A549 treated with AZD9567 at 1 μM for 4 hours (cell line): ENCODE results near the gene ASB10. TPM values are rescaled to one million over a fixed set of nuclear protein-coding genes. Genes with fewer than 3 reads are reported as not detected.

Experiments
- total RNA-seq: library from RNA; stranded (reverse); fragments of 200-300 nt; extraction: Qiagen RNA extraction; gene quantifications from 5 replicates; pipeline ENCODE4 v1.2.3, GENCODE V29; 2022; ENCODE audit not compliant: insufficient read depth

Gene ASB10
- not detected in 5 replicates for total RNA-seq

DNA sequence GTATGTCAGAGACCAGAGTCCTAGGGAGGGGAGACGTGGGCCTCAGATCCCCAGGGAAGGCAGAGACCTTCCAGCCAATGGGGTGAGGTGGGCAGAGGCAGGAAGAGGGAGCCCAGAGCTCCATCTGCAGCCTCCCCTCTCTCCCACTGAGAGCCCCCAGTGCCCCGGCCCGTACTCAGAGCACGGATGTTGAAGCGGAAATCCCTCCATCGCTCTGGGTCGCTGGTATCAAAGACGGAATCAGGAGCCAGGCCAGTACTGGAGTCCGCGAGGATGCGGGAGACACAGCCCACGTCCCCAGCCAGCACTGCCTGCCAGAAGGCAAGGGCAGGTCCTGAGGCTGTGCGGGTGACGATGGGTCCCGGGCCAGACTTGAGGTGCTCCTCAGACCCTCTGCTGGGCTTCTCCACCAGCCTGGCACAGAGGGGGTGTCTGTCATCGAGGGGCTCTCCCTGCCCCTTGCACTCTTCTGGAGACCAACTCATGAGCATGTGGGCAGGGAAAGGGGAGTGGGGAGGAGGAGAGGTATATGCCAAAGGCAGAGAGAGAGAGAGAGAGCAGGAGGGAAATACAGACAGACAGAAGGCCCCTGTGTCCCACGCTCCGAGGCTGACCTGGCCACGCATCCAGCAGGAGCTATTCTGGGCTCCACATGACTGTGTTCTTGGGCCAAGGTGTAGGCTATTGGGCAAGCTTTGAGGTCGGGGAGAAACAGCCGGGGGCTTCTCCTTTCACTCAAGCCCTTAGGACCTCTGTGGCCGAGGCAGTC, at the start of gene ASB10:
Gene ASB10, minus strand, starts transcription at position 611 of the 769 bp plus-strand sequence. Its CDS starts 120 bp downstream, at position 491.

GRCh38 chr7:151232091-151232916, 45.3 kb upstream of the ASB10 start, which contains the start of gene CHPF2:
CHPF2 (plus strand) TSS chr7:151232483; CDS start chr7:151234012, 1,529 bp downstream.

GRCh38 chr7:151226875-151227782, 40.1 kb upstream of the ASB10 start, which contains the start of gene ABCF2:
ABCF2 (minus strand) TSS chr7:151227205; CDS start chr7:151226458, 747 bp downstream.

DNA sequence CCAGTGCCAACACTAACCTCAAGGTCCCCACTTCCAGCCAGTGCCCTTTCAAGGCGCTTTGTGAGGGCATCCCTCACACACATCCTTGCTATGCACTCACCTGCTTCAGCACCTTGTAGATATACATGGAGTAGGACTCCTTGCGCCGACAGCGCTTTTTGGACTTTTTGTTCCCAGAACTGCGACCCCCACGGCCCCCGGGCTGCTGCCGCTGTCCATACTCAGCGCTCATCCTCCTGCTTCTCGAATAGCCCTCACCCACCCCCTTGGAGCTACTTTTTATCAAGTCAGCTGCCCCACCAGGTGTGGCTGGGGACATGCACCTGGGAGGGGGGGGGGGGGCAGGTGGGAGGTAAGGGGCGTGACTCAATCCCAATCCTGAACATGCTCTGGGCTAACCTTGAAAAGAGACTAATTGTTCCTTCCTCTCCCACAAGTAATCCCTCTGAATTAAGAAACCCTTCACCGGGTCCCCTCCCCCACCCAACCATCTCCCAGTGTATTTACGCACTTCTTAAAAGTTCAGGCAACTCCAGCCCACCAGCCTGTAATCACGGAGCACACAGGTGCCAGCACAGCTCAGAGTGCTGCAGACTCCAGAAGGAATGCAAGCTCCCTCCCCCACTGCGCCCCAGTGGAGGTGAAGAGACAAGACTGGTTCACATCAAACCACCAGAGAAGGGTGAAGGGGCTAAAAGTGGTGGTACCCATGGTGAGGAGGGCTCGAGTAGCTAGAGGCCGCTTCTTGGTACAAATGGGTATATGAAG, 23.2 kb upstream of the ASB10 start, which contains the start of gene H2BK1:
Gene H2BK1, minus strand, starts transcription at position 402 of the 768 bp plus-strand sequence. Its CDS starts 170 bp downstream, at position 232.

DNA sequence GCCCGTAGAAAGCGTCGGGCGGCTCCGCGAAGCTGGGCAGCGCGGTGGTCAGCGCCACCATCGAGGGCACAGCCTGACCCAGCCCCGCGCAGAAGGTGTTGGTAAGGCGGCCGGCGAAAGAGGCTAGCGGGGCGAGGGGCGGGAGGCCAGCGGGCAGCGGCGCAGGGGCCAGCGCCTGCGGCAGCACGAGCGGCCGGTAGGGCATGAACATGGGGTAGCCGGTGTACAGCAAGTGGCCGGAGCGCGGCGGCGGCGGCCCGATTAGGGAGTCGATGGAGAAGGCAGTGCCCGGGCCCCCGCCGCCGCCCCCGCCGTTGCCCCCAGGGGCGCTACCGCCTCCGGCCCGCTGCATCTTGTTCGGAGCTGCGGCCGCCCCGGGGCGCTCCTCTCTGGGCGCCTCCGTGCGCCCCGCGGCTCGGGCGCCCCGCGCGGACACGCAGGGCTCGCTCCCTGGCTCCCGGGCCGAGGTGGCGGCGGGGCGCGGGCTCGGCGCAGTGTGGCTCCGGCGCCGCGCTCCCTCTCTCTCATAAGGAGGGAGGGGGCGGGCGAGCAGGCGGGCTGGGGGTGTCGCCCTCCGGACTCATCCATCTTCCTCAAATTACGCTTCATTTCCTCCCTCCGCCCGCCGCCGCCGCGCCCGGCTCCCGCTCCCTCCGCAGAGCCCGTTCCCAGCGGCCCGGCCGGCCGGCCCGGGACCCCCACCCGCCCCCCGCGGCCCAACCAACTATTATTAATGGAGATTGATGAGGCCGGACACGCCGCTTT, 19.7 kb downstream of the ASB10 start, which contains the start of gene GBX1:
Gene GBX1, minus strand, starts transcription at position 498 of the 765 bp plus-strand sequence. Its CDS starts 146 bp downstream, at position 352.

Other genes with a start within 250 kb of the ASB10 start
- 0.74 to 1.6 TPM (median 1.5 TPM) in 5 replicates for gene KCNH2, start 208.9 kb downstream of the ASB10 start, total RNA-seq
- 0.15 to 0.42 TPM (median 0.24 TPM) in 4 of 5 replicates, not detected in the other for gene NOS3, start 196.2 kb downstream of the ASB10 start, total RNA-seq
- 0.54 to 0.91 TPM (median 0.71 TPM) in 4 of 5 replicates, not detected in the other for gene ATG9B, start 162.8 kb downstream of the ASB10 start, total RNA-seq
- gene ABCB8, start 158.8 kb downstream of the ASB10 start, total RNA-seq, result 40.4 to 52.5 TPM (median 50.5 TPM) in 5 replicates
- 7.7 to 12.8 TPM (median 10.8 TPM) in 5 replicates for gene ASIC3, start 138.7 kb downstream of the ASB10 start, total RNA-seq
- 29.7 to 38.6 TPM (median 30.6 TPM) in 5 replicates for gene CDK5, start 129.4 kb downstream of the ASB10 start, total RNA-seq
- 149 to 274 TPM (median 247 TPM) in 5 replicates for gene SLC4A2, start 127.7 kb downstream of the ASB10 start, total RNA-seq
- gene FASTK, start 106.4 kb downstream of the ASB10 start, total RNA-seq, result 50.3 to 91.6 TPM (median 84.4 TPM) in 5 replicates
- 29.4 to 54.1 TPM (median 48.7 TPM) in 5 replicates for gene TMUB1, start 103.8 kb downstream of the ASB10 start, total RNA-seq
- 41.3 to 67.4 TPM (median 64.9 TPM) in 5 replicates for gene AGAP3, start 100.8 kb downstream of the ASB10 start, total RNA-seq
- 0.07 to 0.13 TPM (median 0.09 TPM) in 3 of 5 replicates, not detected in the others for gene GBX1, start 19.6 kb downstream of the ASB10 start, total RNA-seq
- not detected in 5 replicates for gene H2BK1, start 23.2 kb upstream of the ASB10 start, total RNA-seq
- 53.3 to 66.9 TPM (median 60.8 TPM) in 5 replicates for gene ABCF2, start 40.0 kb upstream of the ASB10 start, total RNA-seq
- 35.0 to 48.9 TPM (median 44.8 TPM) in 5 replicates for gene CHPF2, start 45.2 kb upstream of the ASB10 start, total RNA-seq
- gene SMARCD3, start 61.4 kb upstream of the ASB10 start, total RNA-seq, result 4.3 to 8.8 TPM (median 8.1 TPM) in 5 replicates
- 34.3 to 39.1 TPM (median 37.3 TPM) in 5 replicates for gene NUB1, start 154.6 kb upstream of the ASB10 start, total RNA-seq
- gene WDR86, start 222.8 kb upstream of the ASB10 start, total RNA-seq, result 0.21 to 0.34 TPM (median 0.28 TPM) in 4 of 5 replicates, not detected in the other